Type B pancreatic cell (in vitro differentiated cells): ENCODE results near the gene ZCCHC14. TPM values are rescaled to one million over a fixed set of nuclear protein-coding genes. Genes with fewer than 3 reads are reported as not detected.

Experiments used
- DNase-seq: peaks from one replicate; pipeline ENCODE4 v3.0.0; 2021; ENCODE audit warnings: mixed read lengths; ENCODE audit not compliant: unreplicated experiment; ENCODE audit errors: extremely low spot score
- H3K27ac Mint-ChIP-seq: 2 replicates; pipeline ENCODE4 v1.8.0; 2021; ENCODE audit warnings: mild to moderate bottlenecking, mixed read lengths
- H3K27me3 Mint-ChIP-seq: 2 replicates; pipeline ENCODE4 v1.8.0; 2021; ENCODE audit warnings: mixed read lengths
- H3K36me3 Mint-ChIP-seq: 2 replicates; pipeline ENCODE4 v1.8.0; 2021; ENCODE audit warnings: mixed read lengths
- H3K4me1 Mint-ChIP-seq: one replicate; pipeline ENCODE4 v1.8.0; 2021; ENCODE audit warnings: mixed read lengths; ENCODE audit not compliant: unreplicated experiment
- H3K4me3 Mint-ChIP-seq: 2 replicates; pipeline ENCODE4 v1.8.0; 2021; ENCODE audit warnings: mild to moderate bottlenecking, mixed read lengths
- H3K9me3 Mint-ChIP-seq: 2 replicates; pipeline ENCODE4 v1.8.0; 2021; ENCODE audit warnings: mixed read lengths
- total RNA-seq: library from RNA; stranded (reverse); gene quantifications from 2 replicates; pipeline ENCODE4 v1.2.1, GENCODE V29; 2021; ENCODE audit warnings: low replicate concordance
- TF ChIP-seq, protein P1 (sequence below): fragments of 200-600 bp; sonication (generic); conservative IDR thresholded peaks from 2 replicates; pipeline ENCODE4 v1.5.0; 2021; ENCODE audit warnings: antibody characterized with exemption, mild to moderate bottlenecking

The ZCCHC14 gene
- total RNA-seq, 1 donor from 2014 or later: 32.3 TPM

DNA sequence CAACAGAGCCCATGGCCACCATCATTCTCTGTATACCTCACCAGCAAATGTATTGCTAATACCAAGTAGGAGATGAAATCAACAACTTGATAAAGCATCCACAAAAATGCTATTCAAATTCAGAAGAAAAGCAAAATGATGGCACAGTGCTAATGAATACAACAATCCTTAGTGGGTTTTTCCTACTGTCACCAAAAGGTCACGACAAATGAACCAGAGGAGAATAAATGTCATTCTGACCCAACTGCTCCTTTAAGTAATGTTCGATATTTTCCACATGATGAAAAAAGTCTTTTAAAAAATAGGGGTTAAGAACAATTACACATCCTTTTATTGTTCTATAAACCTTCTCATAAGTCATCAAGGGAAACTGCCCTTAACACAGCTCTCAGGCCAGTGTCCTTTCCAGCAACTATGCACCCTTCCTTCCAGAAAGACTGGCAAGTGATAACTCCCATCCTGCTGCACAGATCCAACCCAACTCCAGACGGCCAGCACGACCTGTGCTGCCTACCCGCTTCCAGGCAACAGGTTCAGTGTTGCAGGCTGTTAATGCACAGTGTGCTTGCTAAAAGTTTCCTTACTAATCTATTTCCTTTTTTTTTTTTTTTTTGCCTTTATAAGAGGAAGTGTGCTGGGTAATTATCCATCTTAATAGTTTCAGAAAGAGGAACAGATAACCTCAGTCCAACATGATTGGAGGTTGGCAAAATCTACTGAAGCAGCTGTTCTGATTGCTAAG, 124.6 kb downstream of the ZCCHC14 start:
- DNase-seq: no peak
- Mint-ChIP-seq H3K36me3 (peaks cover 5% of the 10 kb centered on the region), H3K4me1 (peaks cover 37% of the 10 kb centered on the region), H3K9me3 (no peaks in the 10 kb centered on the region), H3K27me3 (no peaks in the 10 kb centered on the region), H3K4me3 (no peak overlapping the region), H3K27ac (no peak overlapping the region)
- TF ChIP-seq, protein P1, sequence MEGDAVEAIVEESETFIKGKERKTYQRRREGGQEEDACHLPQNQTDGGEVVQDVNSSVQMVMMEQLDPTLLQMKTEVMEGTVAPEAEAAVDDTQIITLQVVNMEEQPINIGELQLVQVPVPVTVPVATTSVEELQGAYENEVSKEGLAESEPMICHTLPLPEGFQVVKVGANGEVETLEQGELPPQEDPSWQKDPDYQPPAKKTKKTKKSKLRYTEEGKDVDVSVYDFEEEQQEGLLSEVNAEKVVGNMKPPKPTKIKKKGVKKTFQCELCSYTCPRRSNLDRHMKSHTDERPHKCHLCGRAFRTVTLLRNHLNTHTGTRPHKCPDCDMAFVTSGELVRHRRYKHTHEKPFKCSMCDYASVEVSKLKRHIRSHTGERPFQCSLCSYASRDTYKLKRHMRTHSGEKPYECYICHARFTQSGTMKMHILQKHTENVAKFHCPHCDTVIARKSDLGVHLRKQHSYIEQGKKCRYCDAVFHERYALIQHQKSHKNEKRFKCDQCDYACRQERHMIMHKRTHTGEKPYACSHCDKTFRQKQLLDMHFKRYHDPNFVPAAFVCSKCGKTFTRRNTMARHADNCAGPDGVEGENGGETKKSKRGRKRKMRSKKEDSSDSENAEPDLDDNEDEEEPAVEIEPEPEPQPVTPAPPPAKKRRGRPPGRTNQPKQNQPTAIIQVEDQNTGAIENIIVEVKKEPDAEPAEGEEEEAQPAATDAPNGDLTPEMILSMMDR: no peak

DNA sequence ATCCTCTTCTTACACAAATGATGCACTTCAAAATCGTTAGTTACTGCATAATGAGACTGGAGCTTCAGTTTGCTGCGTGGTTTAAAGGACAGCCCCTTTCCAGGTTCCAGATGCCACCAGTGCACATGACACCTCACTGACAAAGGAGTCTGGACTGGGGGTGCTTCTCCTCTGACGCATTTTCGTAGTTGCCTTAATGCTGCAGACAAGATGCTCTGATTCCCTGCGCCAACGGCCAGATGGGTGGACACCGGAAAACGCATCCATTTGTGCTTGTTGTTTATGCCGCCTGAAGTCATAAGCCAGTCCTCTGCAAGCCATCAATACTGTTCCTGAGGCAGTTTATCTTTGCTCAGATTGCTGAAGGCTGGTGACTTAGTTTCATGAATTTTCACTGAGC, 125.3 kb downstream of the ZCCHC14 start:
- DNase-seq: no peak
- Mint-ChIP-seq H3K4me1 (peaks cover 37% of the 10 kb centered on the region), H3K4me3 (no peak overlapping the region), H3K27me3 (no peaks in the 10 kb centered on the region), H3K36me3 (peaks cover 5% of the 10 kb centered on the region), H3K27ac (no peak overlapping the region), H3K9me3 (no peaks in the 10 kb centered on the region)
- TF ChIP-seq, protein P1: no peak

GRCh38 chr16:87366930-87367329, 125.9 kb downstream of the ZCCHC14 start:
- no peak overlapping the region for H3K27ac Mint-ChIP-seq

DNA sequence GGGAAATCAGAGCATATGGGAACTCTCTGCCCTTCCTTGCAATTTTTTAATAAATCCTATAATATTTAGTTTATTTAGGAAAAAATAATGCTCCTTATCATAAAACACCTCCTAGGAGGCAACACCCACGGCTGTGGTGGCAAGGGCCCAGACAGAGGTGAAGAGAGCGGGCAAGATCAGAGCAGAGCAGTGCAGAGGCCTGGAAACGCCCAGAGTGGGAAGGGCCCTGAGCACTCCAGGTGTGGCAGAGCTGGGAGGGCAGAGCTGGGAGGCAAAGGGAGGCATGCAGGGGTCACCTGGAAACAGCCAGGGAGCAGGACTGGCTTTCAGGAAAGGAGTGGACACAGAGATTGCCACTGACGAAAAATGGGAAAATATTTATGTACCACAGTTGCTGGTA, 126.5 kb downstream of the ZCCHC14 start:
- Mint-ChIP-seq H3K4me1 (peaks cover 30% of the 10 kb centered on the region), H3K36me3 (peaks cover 5% of the 10 kb centered on the region), H3K4me3 (no peak overlapping the region), H3K27ac (no peak overlapping the region), H3K9me3 (no peaks in the 10 kb centered on the region), H3K27me3 (no peaks in the 10 kb centered on the region)
- TF ChIP-seq, protein P1: no peak
- no peak for DNase-seq

More at GRCh38 chr16:87366930-87367329, 125.9 kb downstream of the ZCCHC14 start:
- Mint-ChIP-seq H3K9me3 (no peaks in the 10 kb centered on the region), H3K36me3 (peaks cover 5% of the 10 kb centered on the region), H3K4me1 (peaks cover 37% of the 10 kb centered on the region), H3K27me3 (no peaks in the 10 kb centered on the region), H3K4me3 (no peak overlapping the region)
- TF ChIP-seq, protein P1: no peak
- no peak for DNase-seq

- Mint-ChIP-seq H3K9me3 (no peaks in the 10 kb centered on the region), H3K36me3 (peaks cover 7% of the 10 kb centered on the region), H3K27ac (no peak overlapping the region), H3K27me3 (no peaks in the 10 kb centered on the region), H3K4me1 (peaks cover 28% of the 10 kb centered on the region), H3K4me3 (no peak overlapping the region)
- TF ChIP-seq, protein P1: no peak
- DNase-seq: no peak
Observed at GRCh38 chr16:87365021-87365713, 127.7 kb downstream of the ZCCHC14 start.
